Bone marrow (tissue), 2 donors: ENCODE measurements around the gene COL24A1.
"Not testable (repeated sequence)": the region's sequence is repeated elsewhere in the genome, so short reads cannot be mapped to it uniquely, and the experiment has no call there.

Experiments used
- DNase-seq, 2 donors: peaks; one replicate each; lab custom pipeline; 2025; lab: John Stamatoyannopoulos, UW

COL24A1 gene

DNA sequence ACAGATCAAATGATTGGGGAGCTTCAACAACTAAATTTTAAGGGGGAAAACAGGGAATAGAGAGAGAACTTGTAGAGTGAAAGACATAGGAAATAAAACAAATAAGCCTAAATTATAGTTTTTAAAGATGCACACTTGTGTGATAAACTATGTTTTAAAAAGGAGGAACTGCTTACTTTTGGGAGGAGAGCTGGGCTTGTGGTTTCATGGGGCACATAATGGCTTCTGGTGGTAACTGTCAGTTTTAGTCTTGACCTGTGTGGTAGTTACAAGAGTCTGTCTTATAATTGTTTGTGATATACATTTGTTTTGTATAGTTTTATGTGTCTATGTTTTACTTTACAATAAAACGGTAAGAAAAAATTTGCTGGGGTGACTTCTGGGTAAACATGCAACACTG lies 165.3 kb downstream of the COL24A1 start:
- peak in 1 of 2 donors; percentile 47 for DNase-seq

DNA sequence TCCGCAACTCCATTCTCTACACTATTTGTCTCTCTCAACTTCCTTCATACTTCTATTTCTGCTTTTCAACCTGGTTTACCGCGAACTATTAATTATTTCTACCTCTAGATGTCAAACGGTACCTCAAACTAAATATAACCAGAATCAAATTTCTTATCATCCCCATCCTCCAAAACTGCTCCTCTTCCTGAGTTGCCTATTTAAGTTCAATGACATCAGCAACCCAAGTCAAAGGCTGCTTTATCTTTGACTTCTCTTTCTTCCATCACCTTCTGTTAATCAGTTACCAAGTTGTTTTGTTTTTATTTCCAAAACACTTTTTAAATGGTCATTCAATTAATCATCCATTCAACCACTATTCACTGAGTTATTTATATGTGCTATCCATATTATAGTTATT lies 171.9 kb downstream of the COL24A1 start:
- DNase-seq = no peak

DNA sequence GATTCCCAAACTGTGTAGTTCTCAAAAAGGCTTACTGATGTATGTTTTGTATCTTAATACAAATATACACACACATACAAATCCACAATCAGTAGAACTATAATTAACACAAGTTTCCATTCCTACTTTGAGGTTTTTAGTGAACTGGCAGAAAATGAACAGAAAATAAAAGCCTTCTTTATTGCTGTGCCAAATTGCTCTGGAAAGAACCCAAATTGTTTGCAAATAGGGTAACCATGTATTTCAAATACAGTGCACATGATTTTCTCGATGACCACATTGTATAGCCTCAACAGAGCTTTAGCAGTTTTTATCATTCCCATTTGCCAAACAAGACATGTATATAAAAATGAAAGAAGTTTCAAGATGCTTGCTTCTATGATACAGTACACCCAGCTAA lies 173.3 kb downstream of the COL24A1 start:
- no peak for DNase-seq

DNA sequence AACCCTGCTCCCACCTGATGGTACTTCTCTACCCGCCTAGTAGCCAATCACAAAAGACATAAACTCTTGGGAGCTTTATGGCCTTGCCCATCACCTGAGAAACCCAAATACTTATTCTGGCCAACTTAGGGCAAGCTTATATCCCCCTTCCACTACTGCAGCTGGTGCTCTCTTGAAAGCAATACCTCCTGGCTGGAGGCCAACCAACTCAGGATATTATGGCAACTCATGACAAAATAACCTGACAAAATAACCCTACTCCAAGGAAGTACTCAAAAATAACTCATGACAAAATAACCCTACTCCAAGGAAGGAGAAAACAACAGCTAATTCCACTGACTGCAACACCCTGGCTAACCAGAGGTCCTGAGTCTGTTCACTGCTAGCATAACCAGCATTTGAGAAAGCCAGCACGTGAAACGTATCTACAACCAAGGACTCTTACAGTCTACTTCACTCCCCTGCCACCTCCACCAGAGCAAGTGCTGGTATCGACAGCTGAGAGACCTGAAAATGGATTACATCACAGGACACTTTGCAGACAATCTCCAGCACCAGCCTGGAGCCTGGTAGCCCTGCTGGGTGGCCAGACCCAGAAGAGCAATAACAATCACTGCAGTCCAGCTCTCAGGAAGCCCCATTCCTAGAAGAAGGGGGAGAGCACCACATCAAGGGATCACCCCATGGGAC lies 179.9 kb downstream of the COL24A1 start:
- DNase-seq = peak in 1 of 2 donors; percentile 16

DNA sequence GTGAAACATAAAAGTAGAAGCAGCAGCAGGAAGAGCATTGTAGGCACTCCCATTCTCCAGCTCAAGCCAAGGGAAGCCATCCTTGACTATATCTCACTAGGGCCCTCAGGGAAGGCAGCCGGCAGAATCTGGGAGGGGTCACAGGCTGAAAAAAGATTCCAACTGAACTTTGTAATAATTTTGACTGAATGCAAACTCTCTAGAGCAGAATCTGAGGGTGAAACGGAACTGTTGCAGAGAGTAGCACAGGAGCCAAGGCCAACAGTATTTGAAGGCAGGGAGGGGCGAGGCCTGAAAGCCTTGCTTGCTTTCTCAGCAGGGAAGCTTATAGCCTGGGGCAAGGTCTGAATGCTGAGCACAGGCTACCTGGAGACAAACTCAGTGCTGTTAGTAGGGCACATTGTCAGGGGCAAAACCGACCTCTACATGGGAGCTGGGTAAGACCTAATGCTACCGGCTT lies 180.6 kb downstream of the COL24A1 start:
- DNase-seq = no peak

DNA sequence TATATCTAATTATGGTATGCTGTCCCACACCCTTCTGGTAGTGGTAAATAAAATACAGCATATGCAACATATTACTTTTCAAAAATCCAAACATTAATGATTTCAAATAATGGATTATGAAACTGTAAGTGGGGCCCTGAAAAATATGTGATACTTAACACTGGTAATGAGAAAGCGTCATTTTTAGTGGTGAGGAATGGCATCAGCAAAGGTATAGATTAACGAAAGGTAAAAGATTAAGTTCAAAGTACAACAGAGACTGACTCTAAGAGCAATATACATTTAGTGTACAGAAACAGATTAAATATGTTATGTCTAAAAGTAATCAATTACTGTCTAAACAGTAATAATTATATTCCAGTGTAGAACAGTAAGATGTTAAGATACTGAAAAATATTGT lies 194.1 kb downstream of the COL24A1 start:
- DNase-seq = no peak

DNA sequence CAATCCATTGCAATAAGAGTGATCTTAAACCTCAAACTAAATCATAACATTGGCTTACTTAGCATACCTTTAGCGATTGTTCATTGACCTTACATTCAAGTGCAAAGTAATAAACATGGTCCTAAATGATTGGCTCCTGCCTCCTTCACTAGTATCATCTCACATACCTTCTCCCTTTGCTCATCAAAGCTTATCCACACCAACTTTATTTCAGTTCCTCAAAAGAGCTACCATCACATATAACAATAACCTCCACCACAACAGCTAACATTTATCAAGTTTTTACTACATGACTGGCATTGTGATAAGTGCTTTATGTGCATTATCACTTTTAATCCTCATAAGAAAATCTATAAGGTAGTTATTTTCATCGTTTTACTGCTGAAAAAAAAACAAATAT lies 198.8 kb downstream of the COL24A1 start:
- no peak for DNase-seq

DNA sequence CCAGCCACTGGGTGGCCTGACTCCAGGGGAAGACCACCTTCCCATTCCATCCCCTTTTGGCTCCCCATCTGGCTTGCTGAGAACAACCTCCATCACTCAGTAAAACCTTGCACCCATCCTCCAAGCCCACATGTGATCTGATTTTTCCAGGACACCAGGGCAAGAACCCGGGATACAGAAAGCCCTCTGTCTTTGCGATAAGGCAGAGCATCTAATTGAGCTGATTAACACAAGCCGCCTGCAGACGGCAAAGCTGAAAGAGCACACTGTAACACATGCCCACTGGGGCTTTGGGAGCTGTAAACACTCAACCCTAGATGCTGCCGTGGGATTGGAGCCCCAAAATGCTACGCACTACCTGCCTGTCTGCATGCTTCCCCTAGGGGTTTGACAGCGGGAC lies 201.4 kb downstream of the COL24A1 start:
- not testable (repeated sequence) for DNase-seq

DNA sequence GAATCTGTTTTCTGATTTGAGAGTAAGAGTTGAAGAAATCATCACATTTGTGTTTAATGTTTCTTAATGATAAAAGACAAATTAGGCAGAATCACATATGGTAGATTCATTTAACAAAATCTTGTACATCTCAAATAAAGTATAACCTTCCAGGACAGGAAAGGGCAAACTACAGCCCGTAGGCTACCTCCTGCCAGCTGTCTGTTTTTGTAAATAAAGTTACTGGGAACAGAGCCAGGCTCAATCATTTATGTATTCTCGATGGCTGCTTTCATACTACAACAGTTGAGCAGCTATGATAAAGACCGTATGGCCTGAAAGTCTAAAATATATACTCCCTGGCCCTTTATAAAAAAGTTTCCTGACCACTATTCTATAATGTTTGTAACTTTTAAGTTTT lies 204.1 kb downstream of the COL24A1 start:
- no peak for DNase-seq

DNA sequence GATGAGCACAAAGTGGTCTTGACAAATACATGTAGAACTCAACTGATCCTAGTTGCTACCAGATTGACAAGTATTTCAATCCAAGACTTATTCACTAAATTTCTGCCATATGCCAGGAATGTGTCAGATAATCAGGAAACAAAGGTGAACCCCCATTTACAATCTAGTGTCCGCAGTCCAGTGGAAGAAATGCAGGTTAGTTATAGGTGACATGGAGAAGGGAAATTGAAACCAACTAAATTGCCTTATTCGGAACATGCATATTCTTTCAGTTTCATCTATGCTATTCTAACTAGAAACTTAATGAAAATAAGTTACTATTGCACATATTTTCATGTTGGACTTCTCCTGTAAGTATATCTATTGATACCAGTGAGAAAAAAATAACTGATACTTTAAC lies 209.4 kb downstream of the COL24A1 start:
- DNase-seq = no peak

DNA sequence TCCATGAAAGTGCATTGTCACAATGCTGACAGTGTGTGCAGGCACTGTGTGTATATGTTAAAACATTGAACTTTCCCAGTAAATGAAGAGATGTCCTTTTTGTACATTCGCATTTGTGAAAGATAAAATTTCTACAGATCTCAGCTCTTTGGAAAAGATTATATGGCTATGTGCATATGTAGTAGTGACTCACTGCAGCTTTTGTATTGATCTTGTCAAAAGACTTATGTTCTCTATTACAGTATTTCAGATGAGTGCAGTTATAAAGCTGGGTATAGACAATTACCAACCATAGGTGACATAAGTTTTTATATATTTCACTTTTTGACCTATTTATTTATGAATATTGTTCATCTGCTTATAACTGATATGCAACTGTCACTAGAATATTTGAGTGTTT lies 212.6 kb downstream of the COL24A1 start:
- no peak for DNase-seq

DNA sequence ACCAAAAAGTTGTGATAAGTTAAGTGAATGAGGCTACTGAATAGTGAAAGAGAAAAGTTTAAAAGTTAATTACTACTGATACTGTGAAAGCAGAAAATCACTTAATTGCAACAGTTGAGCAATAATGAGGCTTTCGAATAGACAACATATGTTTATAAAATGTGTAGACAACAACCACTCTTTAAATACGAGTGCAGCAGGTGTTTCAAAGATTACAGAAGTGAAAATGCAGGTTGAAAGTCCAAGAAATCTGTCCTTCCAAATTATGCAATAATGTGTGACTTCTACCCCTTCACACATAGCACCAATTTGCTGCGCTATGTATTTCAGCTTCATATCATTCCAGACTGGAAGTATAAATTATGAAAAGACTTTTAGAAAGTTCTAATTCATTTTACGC lies 213.0 kb downstream of the COL24A1 start:
- no peak for DNase-seq

DNA sequence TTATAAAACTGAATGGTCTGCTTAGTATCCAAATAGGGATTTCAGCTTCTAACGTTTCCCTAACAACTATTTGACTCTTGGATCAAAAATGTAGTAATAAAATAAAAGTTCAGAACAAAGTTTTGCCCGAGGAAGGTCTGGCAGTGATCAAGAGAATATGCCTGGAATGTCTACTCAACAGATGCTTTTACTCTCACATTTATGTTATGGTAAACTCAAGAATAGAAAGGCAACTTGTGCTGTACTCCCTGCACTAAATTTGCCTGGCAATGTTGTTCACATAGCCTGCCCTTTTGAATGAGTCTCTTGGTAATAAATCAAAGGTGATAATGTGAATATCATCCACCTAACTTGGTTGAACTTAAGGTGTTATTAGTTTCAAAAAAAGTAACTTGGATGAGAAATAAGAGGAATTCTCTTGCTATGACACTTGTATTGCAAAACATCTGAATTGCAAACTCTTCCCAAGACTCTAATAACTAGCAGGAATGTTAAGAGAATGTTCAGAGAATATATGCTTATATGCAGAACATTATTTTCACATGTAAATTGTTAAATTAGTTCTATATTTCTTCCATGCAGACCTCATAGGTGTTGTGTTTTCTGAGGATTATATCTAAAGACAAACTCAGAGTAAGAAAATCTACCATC lies 215.8 kb downstream of the COL24A1 start:
- DNase-seq = no peak

DNA sequence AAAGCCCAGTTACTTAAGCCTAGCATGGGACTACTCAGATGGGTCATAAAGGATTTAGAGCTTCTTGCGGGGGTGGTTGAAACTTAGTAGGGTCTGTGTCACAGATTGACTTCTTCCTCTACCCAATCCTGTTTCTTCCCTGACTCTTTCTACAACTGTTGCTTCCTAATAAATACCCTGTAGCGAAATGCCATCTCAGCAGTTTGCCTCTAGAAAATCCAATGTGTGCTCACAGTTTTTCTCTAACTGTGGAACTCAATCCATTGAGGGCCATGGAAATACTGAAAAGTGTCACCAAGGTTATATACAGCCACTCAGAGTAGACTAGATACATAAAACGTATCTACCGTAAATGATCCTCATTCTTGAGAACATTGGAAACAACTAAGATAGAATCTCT lies 217.7 kb downstream of the COL24A1 start:
- DNase-seq = no peak

DNA sequence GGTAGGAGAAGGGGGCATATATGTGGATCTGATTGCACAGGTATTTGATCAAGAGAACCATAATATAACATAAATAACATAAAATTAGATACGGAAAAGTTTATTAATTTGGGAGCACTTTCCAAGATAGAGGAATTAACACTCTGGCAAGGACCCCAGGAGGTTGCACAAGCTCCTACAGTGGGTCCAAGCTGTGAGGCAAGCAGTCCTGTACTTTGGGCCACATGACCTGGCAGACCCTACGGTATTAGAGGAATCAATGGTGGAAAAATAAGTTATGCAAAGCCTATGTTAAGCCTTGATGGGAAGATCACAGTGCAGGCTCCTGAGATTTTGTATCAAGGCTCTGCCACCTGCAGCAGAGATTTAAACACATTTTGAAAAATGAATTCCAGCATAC lies 220.1 kb downstream of the COL24A1 start:
- no peak for DNase-seq

DNA sequence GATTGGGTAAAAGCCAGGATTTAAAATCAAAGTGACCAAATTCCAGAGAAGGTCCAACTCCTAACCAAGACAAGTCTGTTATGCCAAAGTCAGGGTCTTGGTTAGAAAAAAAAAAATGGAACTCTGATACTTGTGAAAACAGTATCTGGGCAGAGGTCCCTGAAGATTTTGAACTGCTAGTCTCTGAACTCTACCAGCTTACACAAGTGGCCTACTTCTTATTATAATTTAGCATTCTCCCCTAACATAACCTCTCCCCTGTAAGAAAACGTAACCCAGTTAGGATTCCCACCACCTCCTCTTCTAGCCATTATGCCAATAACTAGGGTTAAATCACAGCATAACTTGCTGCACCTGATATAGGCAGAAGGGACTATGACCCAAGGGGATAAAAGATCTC lies 220.5 kb downstream of the COL24A1 start:
- DNase-seq = no peak

DNA sequence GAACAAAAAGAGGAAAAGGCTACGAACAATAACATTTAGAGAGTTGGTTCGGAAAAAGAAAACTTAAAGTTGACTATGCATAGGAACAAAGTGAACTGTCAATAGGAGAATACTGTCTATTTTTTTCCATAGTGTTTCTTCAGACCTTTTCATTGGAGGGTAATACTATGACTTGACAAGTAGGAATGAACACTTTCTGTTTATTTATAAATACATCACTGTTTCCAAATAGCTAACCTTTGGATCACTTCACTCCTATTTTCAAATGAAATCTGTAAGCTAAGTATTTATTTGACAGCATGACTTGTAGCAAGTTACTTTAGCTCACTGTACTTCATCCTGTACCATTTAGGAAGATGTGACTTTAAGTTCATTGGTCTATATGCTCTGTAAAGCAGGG lies 221.3 kb downstream of the COL24A1 start:
- no peak for DNase-seq

DNA sequence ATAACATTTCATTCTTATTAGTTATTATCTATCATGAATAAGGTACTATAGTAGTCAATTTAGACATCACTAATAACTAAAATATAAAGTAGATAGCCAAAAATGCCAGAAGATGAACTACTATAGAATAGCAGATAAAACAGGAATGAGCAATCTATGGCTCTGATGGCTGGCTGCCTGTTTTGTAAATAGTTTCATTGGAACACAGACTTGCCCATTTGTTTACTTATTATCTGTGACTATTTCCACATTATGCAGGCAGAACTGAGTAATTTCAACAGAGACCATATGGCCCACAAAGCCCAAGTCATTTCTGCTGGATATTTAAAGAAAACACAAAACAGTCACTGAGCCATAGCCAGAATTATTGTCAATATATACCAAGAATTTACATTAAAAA lies 222.1 kb downstream of the COL24A1 start:
- DNase-seq = no peak

DNA sequence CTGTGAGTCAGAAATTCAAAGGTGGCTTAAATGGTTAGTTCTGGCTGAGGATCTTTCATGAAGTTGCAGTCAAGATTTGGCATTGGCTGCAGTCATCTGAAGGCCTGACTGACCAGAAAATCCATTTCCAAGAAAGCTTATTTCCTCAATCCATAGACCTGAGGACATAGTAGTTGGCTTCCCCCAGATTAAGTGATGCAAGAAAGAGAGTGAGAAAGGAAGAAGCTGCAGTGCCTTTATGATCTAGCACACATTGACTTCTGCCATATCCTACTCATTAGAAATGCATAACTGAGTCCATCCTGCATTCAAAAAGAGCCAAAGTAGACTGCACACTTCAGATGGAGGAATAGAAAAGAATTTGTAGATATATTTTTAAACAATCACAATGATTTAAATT lies 222.6 kb downstream of the COL24A1 start:
- DNase-seq = no peak

DNA sequence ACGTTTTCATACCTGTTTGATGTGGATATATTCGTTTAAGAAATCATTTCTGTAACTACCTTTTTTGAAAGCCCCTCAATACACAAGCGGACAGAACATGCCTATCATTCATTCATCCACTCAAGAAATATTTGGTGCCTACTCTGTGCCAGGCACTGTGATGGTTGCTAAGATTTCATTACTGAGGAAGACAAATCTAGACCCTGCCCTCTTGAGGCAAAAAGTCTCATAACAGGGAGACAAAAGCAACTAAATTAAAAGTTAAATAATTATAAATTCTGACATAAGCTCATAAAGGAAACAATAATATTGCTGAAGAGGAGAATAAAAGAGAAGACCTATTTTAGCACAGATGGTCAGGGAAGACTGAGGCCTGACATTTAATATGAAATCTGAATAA lies 244.8 kb downstream of the COL24A1 start:
- no peak for DNase-seq

DNA sequence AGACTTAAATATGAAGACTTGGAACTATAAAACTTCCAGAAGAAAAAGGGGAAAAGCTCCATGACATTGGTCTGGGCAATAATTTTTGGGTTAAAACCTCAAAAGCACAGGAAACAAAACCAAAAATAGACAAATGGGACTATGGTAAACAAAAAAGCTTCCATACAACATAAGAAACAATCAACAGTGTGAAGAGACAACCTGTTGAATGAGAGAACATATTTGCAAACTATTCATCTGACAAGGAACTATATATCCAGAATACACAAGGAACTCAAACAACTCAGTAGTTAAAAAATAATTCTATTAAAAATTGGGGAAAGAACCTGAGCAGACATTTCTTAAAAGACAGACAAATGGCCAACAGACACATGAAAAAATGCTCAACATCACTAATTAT lies 255.7 kb downstream of the COL24A1 start:
- no peak for DNase-seq

DNA sequence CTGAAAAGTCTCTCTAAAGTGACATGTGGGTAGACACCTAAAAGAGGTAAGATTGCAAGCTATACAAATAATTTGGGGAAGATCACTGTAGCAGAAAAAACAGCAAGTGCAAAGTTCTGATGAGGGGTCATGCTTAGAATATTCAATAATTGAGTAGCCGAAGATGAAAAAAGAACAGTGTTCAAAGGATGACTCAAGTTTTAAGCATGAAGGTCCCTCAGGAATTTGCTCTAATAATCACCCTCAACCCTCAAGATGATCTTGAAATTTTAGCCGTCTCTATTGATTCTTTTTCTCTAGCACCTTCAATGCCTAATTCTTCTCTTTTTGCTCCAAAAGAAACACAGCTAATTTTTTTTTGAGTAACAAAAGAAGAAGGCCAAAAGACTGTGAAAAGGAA lies 257.7 kb downstream of the COL24A1 start:
- no peak for DNase-seq

DNA sequence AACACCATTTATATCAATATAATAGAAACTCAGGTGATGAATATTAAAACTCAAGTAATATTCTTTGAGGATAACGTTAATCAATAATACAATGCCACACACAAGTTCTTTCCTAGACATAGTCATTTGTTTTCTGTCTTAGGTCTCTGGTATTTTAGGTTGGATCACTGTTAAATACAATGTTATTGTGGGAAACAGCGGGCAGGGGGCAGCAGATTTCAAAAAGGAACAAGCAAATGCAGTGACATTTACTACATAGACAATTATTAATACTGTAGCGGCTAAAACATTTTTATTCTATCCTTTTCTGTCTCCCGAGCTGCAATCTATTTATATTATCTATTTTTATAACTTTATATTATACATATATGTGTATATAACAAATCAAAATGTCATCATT lies 261.9 kb downstream of the COL24A1 start:
- DNase-seq = peak in 1 of 2 donors; percentile 43

DNA sequence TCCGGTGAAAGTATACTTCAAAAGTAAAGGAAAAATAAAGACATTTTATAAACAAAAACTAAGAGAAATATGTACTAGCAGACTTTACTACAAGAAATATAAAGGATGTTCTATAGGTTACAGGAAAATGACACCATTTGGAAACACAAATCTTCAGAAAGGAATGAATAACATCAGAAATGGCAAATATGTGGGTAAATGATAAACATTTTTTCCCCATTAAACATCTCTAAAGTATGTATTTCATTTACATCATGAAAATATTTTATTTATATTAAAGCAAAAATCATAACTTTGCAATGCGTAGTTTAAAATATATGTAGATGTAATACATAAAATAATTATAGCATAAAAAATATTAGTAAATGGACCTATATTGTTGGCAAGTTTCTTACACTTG lies 264.2 kb downstream of the COL24A1 start:
- no peak for DNase-seq
